HepG2 (cell line): ENCODE measurements around the gene CD81. TPM values are rescaled to one million over a fixed set of nuclear protein-coding genes. Genes with fewer than 3 reads are reported as not detected.

Experiments
- ATAC-seq: fragments of 200-7000 bp; cut with Tn5 transposase; 3 replicates; pipeline ENCODE4 v1.9.1; 2020; ENCODE audit warnings: mild to moderate bottlenecking, moderate library complexity
- BruUV-seq: library from RNA; stranded (reverse); fragments of 400-500 nt; replicated peaks from 2 replicates; lab custom pipeline; 2021; lab: Mats Ljungman, UMichigan
- CTCF ChIA-PET: fragments of 300-600 bp; formaldehyde crosslinking; extraction: SDS; loops from one replicate; lab custom pipeline; 2021; ENCODE audit warnings: low total read pairs, inconsistent platforms, low intra/inter-chr PET ratio; lab: Yijun Ruan, JAX
- POLR2A ChIA-PET: fragments of 350-600 bp; sonication (Branson Sonifier 250); formaldehyde crosslinking; loops from one replicate; lab custom pipeline; 2020; ENCODE audit warnings: antibody characterized with exemption, inconsistent platforms; lab: Yijun Ruan, JAX
- DNase-seq: peaks from one replicate; pipeline ENCODE4 v3.0.0-alpha.2; 2015; ENCODE audit warnings: low spot score
- FAIRE-seq: peaks from 3 replicates; lab custom pipeline; 2011; peaks lifted over from hg19 to GRCh38; lab: Jason Lieb, UNC
- H2AFZ ChIP-seq: one replicate; pipeline ENCODE4 v1.6.1; 2011; ENCODE audit warnings: low read length, inconsistent platforms
- H3K27ac ChIP-seq: fragments of 300-600 bp; 3 replicates; pipeline ENCODE4 v1.8.0; 2011; ENCODE audit warnings: mixed run types, mild to moderate bottlenecking, mixed read lengths, low read length, inconsistent platforms; ENCODE audit not compliant: insufficient read depth; ENCODE audit errors: extremely low read length
- H3K27me3 ChIP-seq, 2 experiments: fragments of 200-600 bp in 1 of 2; 2 replicates in 1 of 2; 3 replicates in 1 of 2; pipeline versions ENCODE4 v1.6.0 to v1.8.0; 2011; ENCODE audit warnings: low read length in 2 of 2, mild to moderate bottlenecking in 2 of 2, moderate library complexity in 2 of 2, inconsistent platforms in 1 of 2; ENCODE audit not compliant: insufficient read depth in 2 of 2, control insufficient read depth in 1 of 2
- H3K36me3 ChIP-seq, 2 experiments: fragments of 200-600 bp in 1 of 2; replicated peaks in 1 of 2; 2 replicates in 1 of 2; 3 replicates in 1 of 2; pipeline versions ENCODE4 v1.5.1 to v1.8.0; 2011; ENCODE audit warnings: low read length in 2 of 2, inconsistent platforms in 1 of 2; ENCODE audit not compliant: insufficient read depth in 2 of 2, control insufficient read depth in 1 of 2
- H3K4me1 ChIP-seq: 2 replicates; pipeline ENCODE4 v1.5.1; 2012; ENCODE audit warnings: low read length, inconsistent platforms; ENCODE audit not compliant: insufficient read depth
- H3K4me2 ChIP-seq: 2 replicates; pipeline ENCODE4 v1.6.0; 2011; ENCODE audit warnings: low read depth, low read length, inconsistent platforms
- H3K4me3 ChIP-seq, 3 experiments: fragments of 200-600 bp in 1 of 3; sonication (generic), shearing (Covaris generic) in 1 of 3; replicated peaks in 1 of 3; 2 replicates each; pipeline ENCODE4 v1.5.1; 2011 to 2016; ENCODE audit warnings: low read length in 3 of 3, inconsistent platforms in 2 of 3, low read depth in 2 of 3, mild to moderate bottlenecking in 2 of 3, control low read depth in 1 of 3, mixed read lengths in 1 of 3; ENCODE audit not compliant: insufficient read depth in 1 of 3
- H3K79me2 ChIP-seq: one replicate; pipeline ENCODE4 v1.6.1; 2011; ENCODE audit warnings: low read length, inconsistent platforms; ENCODE audit not compliant: insufficient read depth
- H3K9ac ChIP-seq: 2 replicates; pipeline ENCODE4 v1.6.0; 2011; ENCODE audit warnings: mild to moderate bottlenecking, low read depth, low read length, inconsistent platforms; ENCODE audit not compliant: insufficient read depth
- H3K9me3 ChIP-seq: 2 replicates; pipeline ENCODE4 v1.5.1; 2012; ENCODE audit warnings: mild to moderate bottlenecking, low read length
- H4K20me1 ChIP-seq: 2 replicates; pipeline ENCODE4 v1.6.0; 2011; ENCODE audit warnings: inconsistent platforms, mild to moderate bottlenecking, low read length, moderate library complexity; ENCODE audit not compliant: insufficient read depth
- MAFF ChIP-seq: IDR thresholded peaks from 2 replicates; pipeline ENCODE4 v1.6.1; 2011; ENCODE audit warnings: low read depth, low read length, improper control_type of control experiment
- MXI1 ChIP-seq: IDR thresholded peaks from 3 replicates; pipeline ENCODE4 v1.6.1; 2012; ENCODE audit warnings: low read depth, low read length, inconsistent platforms, borderline replicate concordance
- PTBP1 ChIP-seq: fragments of 200-400 bp; formaldehyde crosslinking; IDR thresholded peaks from 2 replicates; pipeline ENCODE4 v1.6.1; 2018; ENCODE audit warnings: low read length, low read depth; ENCODE audit not compliant: poor library complexity, severe bottlenecking
- SNAPC4 ChIP-seq: sonication (generic); formaldehyde crosslinking; IDR thresholded peaks from 2 replicates; pipeline ENCODE4 v1.4.0; 2020; ENCODE audit warnings: mild to moderate bottlenecking, missing genetic modification reagents
- ZBTB8A ChIP-seq: sonication (generic); formaldehyde crosslinking; IDR thresholded peaks from 2 replicates; pipeline ENCODE4 v1.4.0; 2020; ENCODE audit warnings: mild to moderate bottlenecking, low read depth, missing genetic modification reagents, borderline replicate concordance
- WGBS: methylation state at CpG from one replicate; pipeline ENCODE4 v1.1.6; 2017; ENCODE audit warnings: low lambda C conversion rate; 5-methylcytosine and 5-hydroxymethylcytosine counted together
- in situ Hi-C: cut with HindIII; loops from 2 replicates; pipeline ENCODE4 v1.10.0; 2017; ENCODE audit warnings: low pct_unique_long_range_greater_than_20kb; ENCODE audit not compliant: extremely low pct_ligation_motif_present
- intact Hi-C: fragments of 100-400 bp; cut with micrococcal nuclease; formaldehyde crosslinking; loops from one replicate; pipeline ENCODE4 v1.10.0; 2022; ENCODE audit not compliant: unreplicated experiment
- polyA plus RNA-seq, 8 experiments: library from polyadenylated mRNA; depleted of rRNA in 3 of 8; stranded (reverse) in 7 of 8; unstranded in 1 of 8; fragments of >200 nt; fragmentation: Illumina TruSeq in 4 of 8; extraction: Trizol in 4 of 8; gene quantifications; 2 replicates each; pipeline versions ENCODE4 v1.2.1 to v1.2.3, GENCODE V29; 2011 to 2016; ENCODE audit warnings: low read depth in 4 of 8, missing spikeins in 1 of 8, mixed read lengths in 1 of 8; ENCODE audit not compliant: insufficient read depth in 1 of 8
- total RNA-seq, 5 experiments: library from RNA; depleted of rRNA; stranded (reverse); fragments of >200 nt; fragmentation: Illumina TruSeq; extraction: Trizol; gene quantifications; 2 replicates each; pipeline ENCODE4 v1.2.3, GENCODE V29; 2016; ENCODE audit warnings: low read depth in 1 of 5

Gene CD81
- total and polyA plus RNA-seq, 2 of the 13 experiments (the other 11 are each of a cell fraction or from before 2014, with no cell fraction given), result not detected

- no peak for FAIRE-seq
- ATAC-seq, result no peak
- Histone ChIP-seq H3K36me3 (no peaks in the 10 kb centered on the region), H3K4me3 (no peak overlapping the region)
- DNase-seq, result no peak
- 0% methylated on average over 3 of the region's 23 CpGs for WGBS
- no peak for TF ChIP-seq SNAPC4 (CRISPR knock-in tag)
- TF ChIP-seq MXI1, result no peak
- no peak for TF ChIP-seq PTBP1
- no peak for TF ChIP-seq MAFF
- TF ChIP-seq ZBTB8A (CRISPR knock-in tag), result no peak
- TF ChIP-seq, all 625 proteins: peak for 0
- H3K4me1 ChIP-seq, result peaks cover 7% of the 10 kb centered on the region; the same call in 1 of the 2 replicates
- no peaks in the 10 kb centered on the region for H4K20me1 ChIP-seq
- no peak overlapping the region for H3K9ac ChIP-seq
- H3K27ac ChIP-seq, result no peak overlapping the region
- no peak overlapping the region for H2AFZ ChIP-seq
- ChIA-PET POLR2A (interaction anchor here (0.6 kb wide), 1 partner anchor 22 kb away, joined by 3 read pairs; no protein-coding TSS in a partner anchor), CTCF (no interaction called here)
- in situ Hi-C loops (no loop called here), intact Hi-C loops (no loop called here)
- H3K9me3 ChIP-seq, result no peaks in the 10 kb centered on the region
- no peaks in the 10 kb centered on the region for H3K79me2 ChIP-seq
- no TSS peak for BruUV-seq
- no peak overlapping the region for H3K4me2 ChIP-seq
- H3K27me3 ChIP-seq, result peaks cover 9 to 77% of the 10 kb centered on the region in 2 experiments
These were observed 1.6 kb downstream of the CD81 start for GRCh38 chr11:2378527-2379210.
